ENCODE data around the gene YIF1B. TPM values are rescaled to one million over a fixed set of nuclear protein-coding genes. Genes with fewer than 3 reads are reported as not detected.
"Not testable (repeated sequence)": the region's sequence is repeated elsewhere in the genome, so short reads cannot be mapped to it uniquely, and the experiment has no call there.

Gene YIF1B, protein sequence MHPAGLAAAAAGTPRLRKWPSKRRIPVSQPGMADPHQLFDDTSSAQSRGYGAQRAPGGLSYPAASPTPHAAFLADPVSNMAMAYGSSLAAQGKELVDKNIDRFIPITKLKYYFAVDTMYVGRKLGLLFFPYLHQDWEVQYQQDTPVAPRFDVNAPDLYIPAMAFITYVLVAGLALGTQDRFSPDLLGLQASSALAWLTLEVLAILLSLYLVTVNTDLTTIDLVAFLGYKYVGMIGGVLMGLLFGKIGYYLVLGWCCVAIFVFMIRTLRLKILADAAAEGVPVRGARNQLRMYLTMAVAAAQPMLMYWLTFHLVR
- 29.6 and 31.3 TPM in 2 replicates for total RNA-seq
- long read RNA-seq, partial matches to known transcripts, result 0 of 7 reads
- long read RNA-seq, other reads (novel, unspliced or antisense), result 1 of 7 reads

- Mint-ChIP-seq H3K4me1 (ENCODE audit: low read depth) (peaks cover 2% of the 10 kb centered on the region), H3K27me3 (peaks cover 35% of the 10 kb centered on the region), H3K27ac (peak within 1 kb of the TSS; percentile 92), H3K4me3 (ENCODE audit: low read depth) (peak within 1 kb of the TSS; percentile 74), H3K9me3 (ENCODE audit: low read depth) (no peaks in the 10 kb centered on the region), H3K36me3 (ENCODE audit: insufficient read depth) (no peaks in the 10 kb centered on the region)
- TF ChIP-seq, protein P1, sequence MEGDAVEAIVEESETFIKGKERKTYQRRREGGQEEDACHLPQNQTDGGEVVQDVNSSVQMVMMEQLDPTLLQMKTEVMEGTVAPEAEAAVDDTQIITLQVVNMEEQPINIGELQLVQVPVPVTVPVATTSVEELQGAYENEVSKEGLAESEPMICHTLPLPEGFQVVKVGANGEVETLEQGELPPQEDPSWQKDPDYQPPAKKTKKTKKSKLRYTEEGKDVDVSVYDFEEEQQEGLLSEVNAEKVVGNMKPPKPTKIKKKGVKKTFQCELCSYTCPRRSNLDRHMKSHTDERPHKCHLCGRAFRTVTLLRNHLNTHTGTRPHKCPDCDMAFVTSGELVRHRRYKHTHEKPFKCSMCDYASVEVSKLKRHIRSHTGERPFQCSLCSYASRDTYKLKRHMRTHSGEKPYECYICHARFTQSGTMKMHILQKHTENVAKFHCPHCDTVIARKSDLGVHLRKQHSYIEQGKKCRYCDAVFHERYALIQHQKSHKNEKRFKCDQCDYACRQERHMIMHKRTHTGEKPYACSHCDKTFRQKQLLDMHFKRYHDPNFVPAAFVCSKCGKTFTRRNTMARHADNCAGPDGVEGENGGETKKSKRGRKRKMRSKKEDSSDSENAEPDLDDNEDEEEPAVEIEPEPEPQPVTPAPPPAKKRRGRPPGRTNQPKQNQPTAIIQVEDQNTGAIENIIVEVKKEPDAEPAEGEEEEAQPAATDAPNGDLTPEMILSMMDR (IDR thresholded peaks at IDR 0.05; ENCODE audit: unreplicated experiment), result no peak
- DNase-seq (ENCODE audit: low spot score, unreplicated experiment), result peak; percentile 91
Observed at GRCh38 chr19:38315657-38316476, at the start of gene YIF1B. Gene YIF1B (minus strand): TSS chr19:38315947. CDS start chr19:38315917, 30 bp downstream.

DNA sequence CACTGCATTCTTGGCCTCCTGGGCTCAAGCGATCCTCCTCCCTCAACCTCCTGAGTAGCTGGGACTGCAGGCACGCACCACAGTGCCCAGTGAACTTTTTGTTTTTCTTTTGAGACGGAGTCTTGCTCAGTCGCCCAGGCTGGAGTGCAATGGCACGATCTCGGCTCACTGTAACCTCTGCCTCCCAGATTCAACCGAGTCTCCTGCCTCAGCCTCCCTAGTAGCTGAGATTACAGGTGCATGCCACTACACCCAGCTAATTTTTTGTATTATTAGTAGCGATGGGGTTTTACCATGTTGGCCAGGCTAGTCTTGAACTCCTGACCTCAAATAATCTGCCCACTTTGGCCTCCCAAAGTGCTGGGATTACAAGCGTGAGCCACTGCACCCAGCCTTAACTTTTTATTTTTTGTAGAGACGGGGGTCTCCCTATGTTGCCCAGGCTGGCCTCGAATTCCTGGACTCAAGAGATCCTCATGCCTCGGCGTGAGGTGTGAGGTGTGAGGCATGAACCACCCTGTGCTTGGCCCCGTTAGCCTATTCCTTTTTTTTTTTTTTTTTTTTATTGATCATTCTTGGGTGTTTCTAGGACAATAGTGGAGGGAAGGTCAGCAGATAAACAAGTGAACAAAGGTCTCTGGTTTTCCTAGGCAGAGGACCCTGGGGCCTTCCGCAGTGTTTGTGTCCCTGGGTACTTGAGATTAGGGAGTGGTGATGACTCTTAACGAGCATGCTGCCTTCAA, 47.4 kb upstream of the YIF1B start:
- not testable (repeated sequence) for H3K36me3 Mint-ChIP-seq (ENCODE audit: insufficient read depth); H3K4me1 Mint-ChIP-seq (ENCODE audit: low read depth); DNase-seq (ENCODE audit: low spot score, unreplicated experiment); H3K9me3 Mint-ChIP-seq (ENCODE audit: low read depth)
- Mint-ChIP-seq H3K27me3 (peaks cover 39% of the 10 kb centered on the region), H3K27ac (peak overlapping the region; percentile 57), H3K4me3 (ENCODE audit: low read depth) (peak overlapping the region; percentile 83)

GRCh38 chr19:38362076-38362945, 46.6 kb upstream of the YIF1B start:
- Mint-ChIP-seq H3K9me3 (ENCODE audit: low read depth) (no peaks in the 10 kb centered on the region), H3K27me3 (peaks cover 43% of the 10 kb centered on the region), H3K36me3 (ENCODE audit: insufficient read depth) (no peaks in the 10 kb centered on the region), H3K4me1 (ENCODE audit: low read depth) (no peaks in the 10 kb centered on the region), H3K27ac (peak overlapping the region; percentile 91), H3K4me3 (ENCODE audit: low read depth) (peak overlapping the region; percentile 83)
- peak; percentile 75 for DNase-seq (ENCODE audit: low spot score, unreplicated experiment)
- TF ChIP-seq, protein P1 (IDR thresholded peaks at IDR 0.05; ENCODE audit: unreplicated experiment), result no peak

- peaks cover 45% of the 10 kb centered on the region for H3K27me3 Mint-ChIP-seq
- peak overlapping the region; percentile 91 for H3K27ac Mint-ChIP-seq
- H3K36me3 Mint-ChIP-seq (ENCODE audit: insufficient read depth), result no peaks in the 10 kb centered on the region
- TF ChIP-seq, protein P1 (IDR thresholded peaks at IDR 0.05; ENCODE audit: unreplicated experiment), result peak; percentile 30
- peak; percentile 77 for DNase-seq (ENCODE audit: low spot score, unreplicated experiment)
- H3K9me3 Mint-ChIP-seq (ENCODE audit: low read depth), result no peaks in the 10 kb centered on the region
- peak overlapping the region; percentile 83 for H3K4me3 Mint-ChIP-seq (ENCODE audit: low read depth)
- no peaks in the 10 kb centered on the region for H3K4me1 Mint-ChIP-seq (ENCODE audit: low read depth)
Observed at GRCh38 chr19:38361633-38362075, 45.9 kb upstream of the YIF1B start.
